Measurements from ENCODE around the gene CIDEB. TPM values are rescaled to one million over a fixed set of nuclear protein-coding genes. Genes with fewer than 3 reads are reported as not detected.

Gene CIDEB
- total RNA-seq, 2 donors from 2014 or later = 19.1 to 34.0 TPM

GRCh38 chr14:24261969-24262327 lies 45.8 kb downstream of the CIDEB start:
- WGBS, 2 donors = 85 to 93% methylated on average over 9 to 16 of the region's 19 CpGs
- H3K36me3 ChIP-seq (replicated peaks in 1 of 2; ENCODE audit: insufficient read depth in 1 of 2, low read depth in 2 of 2) = peaks cover 0 to 4% of the 10 kb centered on the region in 2 donors
- H3K4me3 ChIP-seq = no peak overlapping the region
- TF ChIP-seq POLR2A (IDR thresholded peaks at IDR 0.05) = no peak
- TF ChIP-seq, protein P1, sequence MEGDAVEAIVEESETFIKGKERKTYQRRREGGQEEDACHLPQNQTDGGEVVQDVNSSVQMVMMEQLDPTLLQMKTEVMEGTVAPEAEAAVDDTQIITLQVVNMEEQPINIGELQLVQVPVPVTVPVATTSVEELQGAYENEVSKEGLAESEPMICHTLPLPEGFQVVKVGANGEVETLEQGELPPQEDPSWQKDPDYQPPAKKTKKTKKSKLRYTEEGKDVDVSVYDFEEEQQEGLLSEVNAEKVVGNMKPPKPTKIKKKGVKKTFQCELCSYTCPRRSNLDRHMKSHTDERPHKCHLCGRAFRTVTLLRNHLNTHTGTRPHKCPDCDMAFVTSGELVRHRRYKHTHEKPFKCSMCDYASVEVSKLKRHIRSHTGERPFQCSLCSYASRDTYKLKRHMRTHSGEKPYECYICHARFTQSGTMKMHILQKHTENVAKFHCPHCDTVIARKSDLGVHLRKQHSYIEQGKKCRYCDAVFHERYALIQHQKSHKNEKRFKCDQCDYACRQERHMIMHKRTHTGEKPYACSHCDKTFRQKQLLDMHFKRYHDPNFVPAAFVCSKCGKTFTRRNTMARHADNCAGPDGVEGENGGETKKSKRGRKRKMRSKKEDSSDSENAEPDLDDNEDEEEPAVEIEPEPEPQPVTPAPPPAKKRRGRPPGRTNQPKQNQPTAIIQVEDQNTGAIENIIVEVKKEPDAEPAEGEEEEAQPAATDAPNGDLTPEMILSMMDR (IDR thresholded peaks at IDR 0.05) = no peak
- H3K27me3 ChIP-seq = no peaks in the 10 kb centered on the region
- no peak for ATAC-seq
- DNase-seq = no peak
- no peak overlapping the region for H3K27ac ChIP-seq
- intact Hi-C loops (cut with DNase I) = no loop called here
- no peaks in the 10 kb centered on the region for H3K9me3 ChIP-seq
- H3K4me1 ChIP-seq = peaks cover 15% of the 10 kb centered on the region

- DNase-seq (no peak), ATAC-seq (no peak)
- Histone ChIP-seq H3K9me3 (no peaks in the 10 kb centered on the region), H3K27ac (peak overlapping the region in 1 of 4 donors; percentile 74), H3K36me3 (replicated peaks in 1 of 2; ENCODE audit: insufficient read depth in 1 of 2, low read depth in 2 of 2) (peaks cover 0 to 3% of the 10 kb centered on the region in 2 donors), H3K4me3 (no peak overlapping the region), H3K4me1 (peaks cover 15% of the 10 kb centered on the region), H3K27me3 (no peaks in the 10 kb centered on the region)
- intact Hi-C loops (cut with DNase I) = no loop called here
- TF ChIP-seq, protein P1 (IDR thresholded peaks at IDR 0.05) = no peak
- no peak for TF ChIP-seq POLR2A (IDR thresholded peaks at IDR 0.05)
- WGBS, 2 donors = 90 to 94% methylated on average over 12 to 19 of the region's 20 CpGs
Observed at GRCh38 chr14:24261256-24261968, 46.4 kb downstream of the CIDEB start.

GRCh38 chr14:24260780-24261157 lies 47.0 kb downstream of the CIDEB start:
- DNase-seq = no peak
- TF ChIP-seq POLR2A (IDR thresholded peaks at IDR 0.05) = no peak
- TF ChIP-seq, protein P1 (IDR thresholded peaks at IDR 0.05) = no peak
- no peaks in the 10 kb centered on the region for H3K27me3 ChIP-seq
- H3K36me3 ChIP-seq (replicated peaks in 1 of 2; ENCODE audit: insufficient read depth in 1 of 2, low read depth in 2 of 2) = no peaks in the 10 kb centered on the region
- no peak overlapping the region for H3K4me3 ChIP-seq
- no peaks in the 10 kb centered on the region for H3K9me3 ChIP-seq
- peak overlapping the region in 3 of 4 donors; percentile 62 to 82 (median 74) for H3K27ac ChIP-seq
- ATAC-seq = no peak
- WGBS, 2 donors = 58 to 69% methylated on average over 2 to 4 of the region's 4 CpGs
- H3K4me1 ChIP-seq = peaks cover 15% of the 10 kb centered on the region
- intact Hi-C loops (cut with DNase I) = no loop called here

GRCh38 chr14:24260026-24260779 lies 47.6 kb downstream of the CIDEB start:
- peaks cover 15% of the 10 kb centered on the region for H3K4me1 ChIP-seq
- TF ChIP-seq, protein P1 (IDR thresholded peaks at IDR 0.05) = no peak
- TF ChIP-seq POLR2A (IDR thresholded peaks at IDR 0.05) = no peak
- H3K27ac ChIP-seq = peak overlapping the region; percentile 62 to 89 (median 78)
- WGBS, 2 donors = 70 to 76% methylated on average over 13 to 16 of the region's 16 CpGs
- DNase-seq (peak; percentile 37 to 71 (median 56)), ATAC-seq (peak; percentile 70)
- H3K36me3 ChIP-seq (replicated peaks in 1 of 2; ENCODE audit: insufficient read depth in 1 of 2, low read depth in 2 of 2) = no peaks in the 10 kb centered on the region
- no peaks in the 10 kb centered on the region for H3K27me3 ChIP-seq
- H3K4me3 ChIP-seq = no peak overlapping the region
- intact Hi-C loops (cut with DNase I) = no loop called here
- no peaks in the 10 kb centered on the region for H3K9me3 ChIP-seq

Measured in body of pancreas (tissue), 4 donors.